Measurements from ENCODE around the gene ST8SIA2.

- TF ChIP-seq CREB1 (IDR thresholded peaks at IDR 0.05; ENCODE audit: low read depth) (no peak), CTCF (IDR thresholded peaks at IDR 0.05 in 2 of 3, conservative IDR thresholded peaks at IDR 0.05 in 1 of 3; ENCODE audit: control insufficient read depth in 2 of 3, extremely low read depth in 1 of 3, insufficient read depth in 1 of 3, low read depth in 3 of 3, low read length in 3 of 3) (no peak), EZH2 (IDR thresholded peaks at IDR 0.05; ENCODE audit: borderline replicate concordance, control insufficient read depth, low read depth, low read length) (no peak), CBX5 (IDR thresholded peaks at IDR 0.05; ENCODE audit: low read depth) (no peak), PAX8 (IDR thresholded peaks at IDR 0.05) (no peak), CEBPB (IDR thresholded peaks at IDR 0.05; ENCODE audit: borderline replicate concordance in 1 of 2, low read depth in 2 of 2, low read length in 2 of 2) (no peak), PAX5 (IDR thresholded peaks at IDR 0.05; ENCODE audit: borderline replicate concordance, low read depth, low read length) (no peak), RAD21 (IDR thresholded peaks at IDR 0.05; ENCODE audit: insufficient read depth, low read depth, low read length) (no peak), SP1 (IDR thresholded peaks at IDR 0.05; ENCODE audit: low read depth, low read length) (no peak), POLR2AphosphoS5 (IDR thresholded peaks at IDR 0.05; ENCODE audit: low read length) (no peak), BCL11A (IDR thresholded peaks at IDR 0.05; ENCODE audit: low read depth, low read length) (no peak), ZNF274 (IDR thresholded peaks at IDR 0.05; ENCODE audit: insufficient read depth, insufficient read length) (no peak)
- TF ChIP-seq, protein P1, sequence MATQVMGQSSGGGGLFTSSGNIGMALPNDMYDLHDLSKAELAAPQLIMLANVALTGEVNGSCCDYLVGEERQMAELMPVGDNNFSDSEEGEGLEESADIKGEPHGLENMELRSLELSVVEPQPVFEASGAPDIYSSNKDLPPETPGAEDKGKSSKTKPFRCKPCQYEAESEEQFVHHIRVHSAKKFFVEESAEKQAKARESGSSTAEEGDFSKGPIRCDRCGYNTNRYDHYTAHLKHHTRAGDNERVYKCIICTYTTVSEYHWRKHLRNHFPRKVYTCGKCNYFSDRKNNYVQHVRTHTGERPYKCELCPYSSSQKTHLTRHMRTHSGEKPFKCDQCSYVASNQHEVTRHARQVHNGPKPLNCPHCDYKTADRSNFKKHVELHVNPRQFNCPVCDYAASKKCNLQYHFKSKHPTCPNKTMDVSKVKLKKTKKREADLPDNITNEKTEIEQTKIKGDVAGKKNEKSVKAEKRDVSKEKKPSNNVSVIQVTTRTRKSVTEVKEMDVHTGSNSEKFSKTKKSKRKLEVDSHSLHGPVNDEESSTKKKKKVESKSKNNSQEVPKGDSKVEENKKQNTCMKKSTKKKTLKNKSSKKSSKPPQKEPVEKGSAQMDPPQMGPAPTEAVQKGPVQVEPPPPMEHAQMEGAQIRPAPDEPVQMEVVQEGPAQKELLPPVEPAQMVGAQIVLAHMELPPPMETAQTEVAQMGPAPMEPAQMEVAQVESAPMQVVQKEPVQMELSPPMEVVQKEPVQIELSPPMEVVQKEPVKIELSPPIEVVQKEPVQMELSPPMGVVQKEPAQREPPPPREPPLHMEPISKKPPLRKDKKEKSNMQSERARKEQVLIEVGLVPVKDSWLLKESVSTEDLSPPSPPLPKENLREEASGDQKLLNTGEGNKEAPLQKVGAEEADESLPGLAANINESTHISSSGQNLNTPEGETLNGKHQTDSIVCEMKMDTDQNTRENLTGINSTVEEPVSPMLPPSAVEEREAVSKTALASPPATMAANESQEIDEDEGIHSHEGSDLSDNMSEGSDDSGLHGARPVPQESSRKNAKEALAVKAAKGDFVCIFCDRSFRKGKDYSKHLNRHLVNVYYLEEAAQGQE (IDR thresholded peaks at IDR 0.05; ENCODE audit: low read depth, low read length), result no peak
- TF ChIP-seq, protein P2, sequence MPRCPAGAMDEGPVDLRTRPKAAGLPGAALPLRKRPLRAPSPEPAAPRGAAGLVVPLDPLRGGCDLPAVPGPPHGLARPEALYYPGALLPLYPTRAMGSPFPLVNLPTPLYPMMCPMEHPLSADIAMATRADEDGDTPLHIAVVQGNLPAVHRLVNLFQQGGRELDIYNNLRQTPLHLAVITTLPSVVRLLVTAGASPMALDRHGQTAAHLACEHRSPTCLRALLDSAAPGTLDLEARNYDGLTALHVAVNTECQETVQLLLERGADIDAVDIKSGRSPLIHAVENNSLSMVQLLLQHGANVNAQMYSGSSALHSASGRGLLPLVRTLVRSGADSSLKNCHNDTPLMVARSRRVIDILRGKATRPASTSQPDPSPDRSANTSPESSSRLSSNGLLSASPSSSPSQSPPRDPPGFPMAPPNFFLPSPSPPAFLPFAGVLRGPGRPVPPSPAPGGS (IDR thresholded peaks at IDR 0.05; ENCODE audit: borderline replicate concordance, insufficient read depth, low read depth, low read length, poor library complexity, severe bottlenecking), result no peak
Observed at GRCh38 chr15:92415639-92416297, 22.1 kb downstream of the ST8SIA2 start.
